LNCaP clone FGC (cell line): Measurements from ENCODE around the gene TBL1X.

Experiments used
- DNase-seq: peaks from one replicate; pipeline ENCODE4 v3.0.0-alpha.2; 2011; ENCODE audit warnings: low read depth
- H3K4me3 ChIP-seq: 2 replicates; pipeline ENCODE4 v1.5.1; 2011; ENCODE audit warnings: mild to moderate bottlenecking, low read depth, low read length, control low read depth
- CTCF ChIP-seq: IDR thresholded peaks from 2 replicates; pipeline ENCODE4 v1.5.1; 2012; ENCODE audit warnings: mild to moderate bottlenecking; ENCODE audit not compliant: control insufficient read depth, insufficient read depth; ENCODE audit errors: extremely low read depth

The TBL1X gene

GRCh38 chrX:9642270-9642995, 177.6 kb downstream of the TBL1X start:
- DNase-seq = no peak
- TF ChIP-seq CTCF = no peak

GRCh38 chrX:9643807-9644206, 178.9 kb downstream of the TBL1X start:
- no peak for DNase-seq
- no peak overlapping the region for H3K4me3 ChIP-seq
- TF ChIP-seq CTCF = no peak

More at GRCh38 chrX:9642270-9642995, 177.6 kb downstream of the TBL1X start:
- no peak overlapping the region for H3K4me3 ChIP-seq

- TF ChIP-seq CTCF = no peak
- no peak for DNase-seq
- no peak overlapping the region for H3K4me3 ChIP-seq
Measured at GRCh38 chrX:9644335-9644734, 179.5 kb downstream of the TBL1X start.

GRCh38 chrX:9646471-9647224, 181.8 kb downstream of the TBL1X start:
- no peak overlapping the region for H3K4me3 ChIP-seq
- no peak for DNase-seq
- TF ChIP-seq CTCF = no peak

GRCh38 chrX:9647431-9647830, 182.6 kb downstream of the TBL1X start:
- H3K4me3 ChIP-seq = no peak overlapping the region
- no peak for DNase-seq
- TF ChIP-seq CTCF = no peak

- no peak for TF ChIP-seq CTCF
- DNase-seq = no peak
- H3K4me3 ChIP-seq = no peak overlapping the region
Measured at GRCh38 chrX:9650091-9650490, 185.2 kb downstream of the TBL1X start.
